Measurements from ENCODE around the gene SLC29A3. TPM values are rescaled to one million over a fixed set of nuclear protein-coding genes. Genes with fewer than 3 reads are reported as not detected.

SLC29A3 gene
- polyA plus RNA-seq, 1 of the 3 experiments (the other 2 are of a cell fraction), result 3.8 TPM

GRCh38 chr10:71392791-71393781 lies 74.0 kb downstream of the SLC29A3 start:
- H3K4me1 ChIP-seq (ENCODE audit: control insufficient read depth in 1 of 2, insufficient read depth in 2 of 2, low read depth in 1 of 2, low read length in 1 of 2), result peaks cover 0 to 9% of the 10 kb centered on the region in 2 experiments; a peak in 1 of 4 replicates
- 68% methylated on average over 16 of the region's 16 CpGs for WGBS (ENCODE audit: low lambda C conversion rate)
- no peaks in the 10 kb centered on the region for H4K20me1 ChIP-seq (ENCODE audit: insufficient read depth)
- peaks cover 41% of the 10 kb centered on the region for H3K27me3 ChIP-seq (ENCODE audit: insufficient read depth)
- H3K36me3 ChIP-seq (replicated peaks in 1 of 2; ENCODE audit: control insufficient read depth in 1 of 2, insufficient read depth in 2 of 2, low read length in 1 of 2), result no peaks in the 10 kb centered on the region
- H3K9me3 ChIP-seq, result no peaks in the 10 kb centered on the region
- H3F3A ChIP-seq (replicated peaks; ENCODE audit: insufficient read depth), result no peaks in the 10 kb centered on the region
- H3K4me3 ChIP-seq (ENCODE audit: low read depth in 2 of 2, low read length in 1 of 2), result no peak overlapping the region
- ChIA-PET CTCF (interaction anchor here (1.1 to 12.3 kb wide), 8 partner anchors 9 to 315 kb away, joined by 3 to 223 read pairs (median 8); partner anchors contain the start of gene SLC29A3), POLR2A (no interaction called here)
- no peak overlapping the region for H3K4me2 ChIP-seq
- no peak for DNase-seq
- no peaks in the 10 kb centered on the region for H3K79me2 ChIP-seq (ENCODE audit: insufficient read depth)
- H3K27ac ChIP-seq (ENCODE audit: low read depth in 2 of 2, low read length in 1 of 2), result no peak overlapping the region
- no peak overlapping the region for H3K9ac ChIP-seq
- H2AFZ ChIP-seq (ENCODE audit: low read depth), result no peak overlapping the region
- TF ChIP-seq MXI1 (IDR thresholded peaks at IDR 0.05; ENCODE audit: low read depth, low read length) (no peak), EZH2phosphoT487 (IDR thresholded peaks at IDR 0.05; ENCODE audit: borderline replicate concordance, low read depth) (no peak), TAF1 (IDR thresholded peaks at IDR 0.05; ENCODE audit: borderline replicate concordance, low read depth, low read length) (no peak), YY1 (IDR thresholded peaks at IDR 0.05; ENCODE audit: low read depth) (no peak), RAD21 (IDR thresholded peaks at IDR 0.05; ENCODE audit: low read length) (no peak), POLR2AphosphoS5 (IDR thresholded peaks at IDR 0.05; ENCODE audit: low read depth, low read length) (no peak), TEAD4 (IDR thresholded peaks at IDR 0.05; ENCODE audit: borderline replicate concordance, insufficient read depth) (no peak)
- no peaks in the 10 kb centered on the region for H3K9me2 ChIP-seq

DNA sequence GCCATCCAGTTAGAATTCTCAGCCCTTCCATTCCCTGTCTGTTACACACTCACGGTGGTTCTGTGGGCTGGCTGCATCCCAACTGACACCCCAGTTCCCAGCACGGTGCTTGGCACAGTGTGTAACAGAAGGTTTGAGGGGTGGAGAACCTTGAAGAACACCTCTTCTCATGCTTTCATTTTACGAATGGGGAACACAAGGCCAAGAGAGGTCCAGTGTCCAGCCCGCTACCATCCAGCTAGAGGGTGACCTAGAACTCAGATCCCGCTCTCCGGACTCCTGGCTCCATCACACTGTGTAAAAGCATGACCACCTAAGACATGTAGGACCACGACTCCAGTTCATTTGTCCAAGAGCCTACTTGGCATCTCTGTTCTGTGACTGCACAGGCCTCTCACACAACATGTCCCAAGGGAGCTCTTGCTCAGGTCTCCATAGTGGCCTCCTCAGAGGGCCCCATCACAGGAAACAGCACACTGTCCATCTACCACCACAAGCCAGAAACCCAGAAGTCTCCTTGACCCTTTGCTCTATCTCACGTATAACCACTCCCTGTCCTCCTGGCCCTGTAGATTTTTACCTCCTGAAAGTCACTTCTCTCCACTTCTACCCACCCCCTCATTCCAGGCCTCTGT lies 74.9 kb downstream of the SLC29A3 start:
- H3K4me3 ChIP-seq (ENCODE audit: low read depth in 2 of 2, low read length in 1 of 2), result no peak overlapping the region
- H4K20me1 ChIP-seq (ENCODE audit: insufficient read depth), result no peaks in the 10 kb centered on the region
- no peak for DNase-seq
- H3F3A ChIP-seq (replicated peaks; ENCODE audit: insufficient read depth), result no peaks in the 10 kb centered on the region
- H3K9me3 ChIP-seq, result no peaks in the 10 kb centered on the region
- no peak overlapping the region for H3K9ac ChIP-seq
- H3K4me2 ChIP-seq, result no peak overlapping the region
- 73% methylated on average over 8 of the region's 8 CpGs for WGBS (ENCODE audit: low lambda C conversion rate)
- H3K79me2 ChIP-seq (ENCODE audit: insufficient read depth), result no peaks in the 10 kb centered on the region
- H3K9me2 ChIP-seq, result no peaks in the 10 kb centered on the region
- H3K4me1 ChIP-seq (ENCODE audit: control insufficient read depth in 1 of 2, insufficient read depth in 2 of 2, low read depth in 1 of 2, low read length in 1 of 2), result peaks cover 0 to 9% of the 10 kb centered on the region in 2 experiments; a peak in 1 of 4 replicates
- TF ChIP-seq TEAD4 (IDR thresholded peaks at IDR 0.05; ENCODE audit: borderline replicate concordance, insufficient read depth) (no peak), FOXJ3 (CRISPR knock-in tag; IDR thresholded peaks at IDR 0.05) (no peak), RCOR1 (IDR thresholded peaks at IDR 0.05; ENCODE audit: low read length) (no peak), EZH2phosphoT487 (IDR thresholded peaks at IDR 0.05; ENCODE audit: borderline replicate concordance, low read depth) (no peak), USF2 (IDR thresholded peaks at IDR 0.05; ENCODE audit: borderline replicate concordance, low read depth, low read length) (no peak), FOSL2 (IDR thresholded peaks at IDR 0.05; ENCODE audit: borderline replicate concordance, low read depth) (no peak), MXI1 (IDR thresholded peaks at IDR 0.05; ENCODE audit: low read depth, low read length) (no peak), RXRA (IDR thresholded peaks at IDR 0.05; ENCODE audit: borderline replicate concordance, low read depth) (no peak), MAX (IDR thresholded peaks at IDR 0.05; ENCODE audit: low read depth) (no peak)
- TF ChIP-seq, protein P1, sequence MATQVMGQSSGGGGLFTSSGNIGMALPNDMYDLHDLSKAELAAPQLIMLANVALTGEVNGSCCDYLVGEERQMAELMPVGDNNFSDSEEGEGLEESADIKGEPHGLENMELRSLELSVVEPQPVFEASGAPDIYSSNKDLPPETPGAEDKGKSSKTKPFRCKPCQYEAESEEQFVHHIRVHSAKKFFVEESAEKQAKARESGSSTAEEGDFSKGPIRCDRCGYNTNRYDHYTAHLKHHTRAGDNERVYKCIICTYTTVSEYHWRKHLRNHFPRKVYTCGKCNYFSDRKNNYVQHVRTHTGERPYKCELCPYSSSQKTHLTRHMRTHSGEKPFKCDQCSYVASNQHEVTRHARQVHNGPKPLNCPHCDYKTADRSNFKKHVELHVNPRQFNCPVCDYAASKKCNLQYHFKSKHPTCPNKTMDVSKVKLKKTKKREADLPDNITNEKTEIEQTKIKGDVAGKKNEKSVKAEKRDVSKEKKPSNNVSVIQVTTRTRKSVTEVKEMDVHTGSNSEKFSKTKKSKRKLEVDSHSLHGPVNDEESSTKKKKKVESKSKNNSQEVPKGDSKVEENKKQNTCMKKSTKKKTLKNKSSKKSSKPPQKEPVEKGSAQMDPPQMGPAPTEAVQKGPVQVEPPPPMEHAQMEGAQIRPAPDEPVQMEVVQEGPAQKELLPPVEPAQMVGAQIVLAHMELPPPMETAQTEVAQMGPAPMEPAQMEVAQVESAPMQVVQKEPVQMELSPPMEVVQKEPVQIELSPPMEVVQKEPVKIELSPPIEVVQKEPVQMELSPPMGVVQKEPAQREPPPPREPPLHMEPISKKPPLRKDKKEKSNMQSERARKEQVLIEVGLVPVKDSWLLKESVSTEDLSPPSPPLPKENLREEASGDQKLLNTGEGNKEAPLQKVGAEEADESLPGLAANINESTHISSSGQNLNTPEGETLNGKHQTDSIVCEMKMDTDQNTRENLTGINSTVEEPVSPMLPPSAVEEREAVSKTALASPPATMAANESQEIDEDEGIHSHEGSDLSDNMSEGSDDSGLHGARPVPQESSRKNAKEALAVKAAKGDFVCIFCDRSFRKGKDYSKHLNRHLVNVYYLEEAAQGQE (IDR thresholded peaks at IDR 0.05; ENCODE audit: low read depth, low read length), result no peak
- TF ChIP-seq, protein P2, sequence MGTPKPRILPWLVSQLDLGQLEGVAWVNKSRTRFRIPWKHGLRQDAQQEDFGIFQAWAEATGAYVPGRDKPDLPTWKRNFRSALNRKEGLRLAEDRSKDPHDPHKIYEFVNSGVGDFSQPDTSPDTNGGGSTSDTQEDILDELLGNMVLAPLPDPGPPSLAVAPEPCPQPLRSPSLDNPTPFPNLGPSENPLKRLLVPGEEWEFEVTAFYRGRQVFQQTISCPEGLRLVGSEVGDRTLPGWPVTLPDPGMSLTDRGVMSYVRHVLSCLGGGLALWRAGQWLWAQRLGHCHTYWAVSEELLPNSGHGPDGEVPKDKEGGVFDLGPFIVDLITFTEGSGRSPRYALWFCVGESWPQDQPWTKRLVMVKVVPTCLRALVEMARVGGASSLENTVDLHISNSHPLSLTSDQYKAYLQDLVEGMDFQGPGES (IDR thresholded peaks at IDR 0.05; ENCODE audit: low read depth, low read length), result no peak
- TF ChIP-seq, protein P3, sequence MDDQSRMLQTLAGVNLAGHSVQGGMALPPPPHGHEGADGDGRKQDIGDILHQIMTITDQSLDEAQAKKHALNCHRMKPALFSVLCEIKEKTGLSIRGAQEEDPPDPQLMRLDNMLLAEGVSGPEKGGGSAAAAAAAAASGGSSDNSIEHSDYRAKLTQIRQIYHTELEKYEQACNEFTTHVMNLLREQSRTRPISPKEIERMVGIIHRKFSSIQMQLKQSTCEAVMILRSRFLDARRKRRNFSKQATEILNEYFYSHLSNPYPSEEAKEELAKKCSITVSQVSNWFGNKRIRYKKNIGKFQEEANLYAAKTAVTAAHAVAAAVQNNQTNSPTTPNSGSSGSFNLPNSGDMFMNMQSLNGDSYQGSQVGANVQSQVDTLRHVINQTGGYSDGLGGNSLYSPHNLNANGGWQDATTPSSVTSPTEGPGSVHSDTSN (IDR thresholded peaks at IDR 0.05), result no peak
- no peak overlapping the region for H2AFZ ChIP-seq (ENCODE audit: low read depth)
- ChIA-PET CTCF (interaction anchor here (1.1 to 12.3 kb wide), 7 partner anchors 10 to 314 kb away, joined by 3 to 223 read pairs (median 12); no protein-coding TSS in a partner anchor), POLR2A (interaction anchor here (1.0 kb wide), 1 partner anchor 75 kb away, joined by 3 read pairs; the partner anchor contains the start of gene SLC29A3)
- no peaks in the 10 kb centered on the region for H3K36me3 ChIP-seq (replicated peaks in 1 of 2; ENCODE audit: control insufficient read depth in 1 of 2, insufficient read depth in 2 of 2, low read length in 1 of 2)
- H3K27me3 ChIP-seq (ENCODE audit: insufficient read depth), result peaks cover 41% of the 10 kb centered on the region
- no peak overlapping the region for H3K27ac ChIP-seq (ENCODE audit: low read depth in 2 of 2, low read length in 1 of 2)

All from SK-N-SH (cell line).